Fibroblast of skin of back (primary cell): ENCODE results near the gene TRPM5.

Experiments
- DNase-seq: peaks from one replicate; pipeline ENCODE4 v3.0.0-alpha.2; 2013

The TRPM5 gene

GRCh38 chr11:2452321-2453012 is 8.2 kb upstream of the TRPM5 start:
- no peak for DNase-seq

DNA sequence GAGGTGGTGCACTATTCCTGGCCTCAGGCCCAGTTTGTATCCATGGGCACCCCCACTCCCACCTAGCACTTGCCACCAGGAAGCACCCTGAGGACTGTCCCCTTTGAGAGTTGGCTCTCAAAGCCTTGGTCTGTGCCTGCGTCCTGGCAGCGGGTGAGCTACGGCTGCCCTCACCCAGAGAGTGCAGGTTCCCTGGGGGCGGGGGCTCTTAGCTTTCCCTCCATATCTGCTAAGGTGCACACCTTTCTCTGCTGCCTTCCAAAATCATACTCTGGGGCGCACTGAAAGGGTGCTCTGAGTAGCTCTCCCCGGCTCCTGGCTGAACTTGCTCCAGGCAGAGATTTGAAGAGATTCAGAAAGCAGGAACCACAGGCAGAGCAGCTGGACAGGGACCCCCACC is 7.6 kb upstream of the TRPM5 start:
- no peak for DNase-seq

- no peak for DNase-seq
These were observed 7.0 kb upstream of the TRPM5 start for GRCh38 chr11:2451336-2451735.

DNA sequence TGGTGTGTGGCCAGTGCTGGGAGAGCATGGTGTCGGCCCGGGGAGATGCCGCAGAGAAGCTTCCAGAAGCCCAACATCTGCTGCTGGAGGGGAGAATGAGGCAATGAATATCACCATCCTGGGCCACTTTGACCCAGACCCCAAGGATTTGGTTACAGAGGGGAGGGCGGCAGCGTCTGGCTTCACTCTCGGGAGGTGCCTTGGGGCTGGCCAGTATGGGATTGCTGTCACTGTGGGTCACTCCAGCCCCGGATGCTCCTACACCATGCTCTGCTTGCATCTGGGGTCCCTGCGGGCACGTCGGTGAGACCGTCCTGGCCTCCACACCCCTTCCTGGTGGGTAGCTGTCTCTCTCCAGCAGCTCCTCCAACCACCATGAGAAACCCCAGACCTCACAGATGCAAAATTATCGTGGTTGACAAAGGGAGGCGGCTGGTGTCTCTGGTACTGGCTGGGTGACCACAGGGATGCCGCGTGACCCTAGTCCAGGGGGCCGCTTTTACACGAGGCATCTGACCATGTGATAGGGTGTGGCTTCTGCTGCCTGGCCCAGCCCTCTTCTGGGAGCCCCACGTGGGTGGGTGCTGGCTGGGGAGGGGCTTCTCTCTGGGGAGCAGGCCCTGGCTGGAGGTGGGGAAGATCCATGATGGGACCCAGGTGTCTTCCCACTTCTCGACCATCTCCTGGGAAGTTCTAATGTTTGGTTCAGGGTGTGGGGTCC is 6.2 kb upstream of the TRPM5 start:
- DNase-seq, result no peak

DNA sequence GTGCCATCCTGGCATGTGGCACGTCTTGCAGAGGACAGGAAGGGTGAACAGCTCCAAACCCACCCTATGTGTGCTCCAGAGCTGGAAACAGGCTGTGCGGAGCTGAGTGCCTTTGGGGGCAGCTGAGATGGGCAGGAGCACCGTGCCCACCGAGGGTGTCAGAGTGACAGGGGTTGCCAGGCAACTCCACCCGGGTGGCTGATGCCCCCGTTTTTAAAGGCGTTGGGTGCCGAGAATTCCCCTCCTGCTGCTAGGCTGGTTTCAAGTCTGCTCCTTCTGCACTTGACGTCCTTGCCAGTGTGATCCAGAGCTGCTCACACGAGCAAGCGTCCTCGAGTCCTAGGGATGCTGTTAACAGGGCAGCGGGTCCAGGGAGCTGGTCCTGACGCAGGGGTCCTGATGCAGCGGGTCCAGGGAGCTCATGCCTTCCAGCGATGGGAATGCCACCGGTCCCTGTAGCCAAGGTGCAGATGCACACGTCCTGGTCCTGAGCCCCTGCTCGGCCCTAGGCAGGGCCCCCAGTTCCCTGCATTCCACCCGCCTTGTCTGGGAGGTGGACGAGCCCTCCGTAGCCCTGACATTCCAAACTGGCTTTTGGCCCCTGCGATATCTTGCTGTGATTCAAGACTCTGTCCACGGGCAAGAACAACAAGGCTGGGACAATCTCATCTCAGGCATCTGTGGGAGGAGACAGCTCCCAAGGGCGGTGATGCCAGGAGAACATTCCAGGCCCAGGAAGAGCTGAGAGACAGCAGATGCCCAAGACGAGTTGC is 5.4 kb upstream of the TRPM5 start:
- DNase-seq, result no peak

DNA sequence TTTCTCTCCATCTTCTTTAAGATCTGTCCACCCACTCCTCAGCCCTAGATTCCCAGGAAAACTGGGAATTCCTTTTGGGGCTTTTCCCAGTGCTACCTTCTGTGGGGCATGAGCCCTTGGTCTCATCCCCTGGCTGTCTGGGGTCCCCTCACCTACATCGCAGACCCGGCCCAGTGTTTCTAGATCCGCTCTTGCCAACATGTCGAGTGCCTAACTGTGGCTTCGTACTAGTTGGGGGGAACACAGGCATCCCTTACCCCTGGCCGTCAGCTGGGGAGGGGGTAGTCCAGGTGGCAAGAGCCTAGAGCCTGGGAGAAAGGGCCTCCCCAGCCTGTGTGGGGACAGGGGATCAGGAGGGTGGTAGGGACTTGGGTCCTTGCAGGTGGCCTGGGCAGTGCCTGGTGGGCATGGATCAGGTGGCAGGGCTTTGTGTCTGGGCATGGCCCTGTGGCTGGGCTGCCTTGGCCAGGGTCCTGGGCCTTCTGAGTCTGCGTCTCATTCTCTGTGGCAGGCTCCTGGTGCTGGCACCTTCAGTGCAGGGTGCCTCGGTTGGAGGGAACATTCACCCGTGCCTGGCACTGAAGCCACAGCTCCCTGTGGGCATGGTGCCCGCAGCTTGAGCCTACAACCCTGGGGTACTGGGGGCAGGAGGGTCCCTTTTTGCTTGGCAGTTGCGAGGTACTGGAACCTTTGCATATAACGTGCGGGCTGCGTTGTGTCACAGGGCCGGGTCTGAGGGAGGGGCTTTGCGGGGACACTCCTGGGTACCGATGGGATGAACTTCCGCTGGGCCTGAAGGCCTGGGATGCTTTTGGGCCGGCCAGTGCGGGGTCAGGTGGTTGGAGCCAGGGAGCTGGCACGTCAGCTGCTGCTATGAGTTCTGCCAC is 4.6 kb upstream of the TRPM5 start:
- no peak for DNase-seq

GRCh38 chr11:2447951-2448650 is 3.8 kb upstream of the TRPM5 start:
- DNase-seq, result no peak

- no peak for DNase-seq
These were observed 3.1 kb upstream of the TRPM5 start for GRCh38 chr11:2447253-2447950.

- no peak for DNase-seq
These were observed 2.4 kb upstream of the TRPM5 start for GRCh38 chr11:2446590-2447252.

DNA sequence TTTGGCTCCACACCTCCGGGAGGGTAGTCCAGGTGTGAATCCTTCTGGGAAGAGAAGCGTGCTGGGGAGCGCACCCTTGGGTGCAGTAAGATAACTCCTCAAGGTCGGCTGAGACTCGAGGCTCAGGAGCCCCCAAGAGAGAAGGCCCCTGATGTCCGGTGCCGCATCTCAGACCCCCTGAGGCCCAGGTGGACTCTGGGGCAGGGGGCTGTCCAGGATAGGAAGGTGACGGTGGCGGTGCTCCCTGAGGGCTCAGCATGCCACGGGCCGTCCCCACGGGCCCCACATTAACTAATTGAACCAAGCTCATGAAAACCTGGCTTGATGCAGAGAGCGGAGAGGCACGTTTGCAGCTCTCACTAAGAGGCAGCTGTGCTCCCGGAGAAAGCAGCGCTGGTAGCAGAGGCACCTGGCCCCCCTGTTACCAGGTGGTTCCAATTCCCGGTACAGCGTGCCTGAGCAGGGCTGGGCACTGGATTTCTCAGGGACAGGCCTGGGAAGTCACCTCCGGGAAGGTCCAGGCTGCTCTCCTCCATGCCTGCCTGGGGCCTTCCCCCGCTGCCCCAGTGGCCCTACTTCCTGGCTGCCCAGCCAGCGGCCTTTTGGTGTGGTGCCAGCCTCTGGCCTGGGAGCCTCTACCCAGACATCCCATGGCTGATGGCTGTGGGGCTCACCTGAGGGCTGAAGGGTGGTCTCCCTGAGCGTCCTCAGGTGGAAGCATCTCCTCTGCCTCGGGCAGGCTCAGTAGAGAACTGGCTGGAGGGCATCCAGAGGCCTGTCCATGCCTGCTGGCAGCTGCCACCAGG is 1.6 kb upstream of the TRPM5 start:
- DNase-seq, result no peak

- no peak for DNase-seq
These were observed 769 bp upstream of the TRPM5 start, which contains the start of gene KCNQ1 for GRCh38 chr11:2444821-2445745. TSS of gene KCNQ1 (plus strand) at chr11:2445008. CDS start at chr11:2445099, 91 bp downstream.

DNA sequence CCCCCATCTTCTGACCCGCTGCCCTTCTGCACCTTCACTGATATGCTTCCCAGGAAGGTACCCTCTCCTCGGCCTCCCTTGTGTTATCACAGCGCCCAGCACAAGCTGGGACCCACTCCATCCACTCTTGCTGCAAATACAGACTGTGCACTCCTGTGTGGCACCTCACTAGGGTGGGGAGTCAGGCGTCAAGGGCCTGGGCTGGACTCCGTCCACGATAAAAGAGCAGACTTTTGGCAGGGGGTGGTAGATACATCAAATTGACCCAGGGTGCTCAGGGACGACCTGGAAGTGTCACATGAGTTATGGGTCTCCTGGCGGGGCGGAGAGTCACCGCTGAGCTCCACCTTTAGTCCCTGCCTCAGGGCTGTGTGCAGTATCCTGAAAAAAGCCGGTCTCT is 908 bp downstream of the TRPM5 start:
- no peak for DNase-seq

- DNase-seq, result no peak
These were observed 1.7 kb downstream of the TRPM5 start for GRCh38 chr11:2442589-2442988.

DNA sequence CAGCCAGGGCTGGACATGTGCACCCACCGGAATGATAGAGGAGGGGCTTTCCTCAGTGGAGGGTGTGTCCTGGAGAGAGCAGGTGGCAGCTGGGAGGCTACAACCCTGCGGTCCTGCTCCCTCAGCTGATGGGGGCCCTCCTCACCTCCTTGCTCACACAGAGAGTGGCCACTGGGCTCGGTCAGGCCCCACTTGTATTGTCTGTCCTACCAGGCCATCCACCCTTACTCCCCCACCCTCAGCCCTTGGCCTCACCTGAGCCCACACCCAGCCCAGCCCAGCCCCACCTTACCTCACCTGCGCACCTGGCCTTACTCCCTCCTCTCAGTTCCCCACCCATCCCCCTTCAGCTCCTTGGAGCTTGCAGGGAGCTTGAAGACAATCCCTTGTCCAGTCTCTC is 3.1 kb downstream of the TRPM5 start:
- DNase-seq, result no peak

- no peak for DNase-seq
These were observed 3.7 kb downstream of the TRPM5 start for GRCh38 chr11:2440646-2441045.

GRCh38 chr11:2439820-2440219 is 4.5 kb downstream of the TRPM5 start:
- no peak for DNase-seq

- DNase-seq, result no peak
These were observed 6.8 kb downstream of the TRPM5 start for GRCh38 chr11:2437516-2437915.

- no peak for DNase-seq
These were observed 7.7 kb downstream of the TRPM5 start for GRCh38 chr11:2436521-2437031.
